ENCODE data around the gene ATP2B3. TPM values are rescaled to one million over a fixed set of nuclear protein-coding genes. Genes with fewer than 3 reads are reported as not detected.

ATP2B3 gene
- total and polyA plus RNA-seq, 11 donors, result 0.12 TPM; not detected in 10

- no peak overlapping the region for H3K27ac ChIP-seq
- H3K27me3 ChIP-seq, result peaks cover 0 to 19% (median 0%) of the 10 kb centered on the region in 9 donors
- DNase-seq, result no peak
- H3K4me3 ChIP-seq, result no peak overlapping the region
- WGBS, 4 donors, result 68 to 84% (median 78%) methylated on average over 9 of the region's 9 CpGs
- TF ChIP-seq, protein P1, sequence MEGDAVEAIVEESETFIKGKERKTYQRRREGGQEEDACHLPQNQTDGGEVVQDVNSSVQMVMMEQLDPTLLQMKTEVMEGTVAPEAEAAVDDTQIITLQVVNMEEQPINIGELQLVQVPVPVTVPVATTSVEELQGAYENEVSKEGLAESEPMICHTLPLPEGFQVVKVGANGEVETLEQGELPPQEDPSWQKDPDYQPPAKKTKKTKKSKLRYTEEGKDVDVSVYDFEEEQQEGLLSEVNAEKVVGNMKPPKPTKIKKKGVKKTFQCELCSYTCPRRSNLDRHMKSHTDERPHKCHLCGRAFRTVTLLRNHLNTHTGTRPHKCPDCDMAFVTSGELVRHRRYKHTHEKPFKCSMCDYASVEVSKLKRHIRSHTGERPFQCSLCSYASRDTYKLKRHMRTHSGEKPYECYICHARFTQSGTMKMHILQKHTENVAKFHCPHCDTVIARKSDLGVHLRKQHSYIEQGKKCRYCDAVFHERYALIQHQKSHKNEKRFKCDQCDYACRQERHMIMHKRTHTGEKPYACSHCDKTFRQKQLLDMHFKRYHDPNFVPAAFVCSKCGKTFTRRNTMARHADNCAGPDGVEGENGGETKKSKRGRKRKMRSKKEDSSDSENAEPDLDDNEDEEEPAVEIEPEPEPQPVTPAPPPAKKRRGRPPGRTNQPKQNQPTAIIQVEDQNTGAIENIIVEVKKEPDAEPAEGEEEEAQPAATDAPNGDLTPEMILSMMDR (IDR thresholded peaks at IDR 0.05), result no peak
- no peak for TF ChIP-seq POLR2A (IDR thresholded peaks at IDR 0.05)
- no peaks in the 10 kb centered on the region for H3K9me3 ChIP-seq
- no peaks in the 10 kb centered on the region for H3K4me1 ChIP-seq
- intact Hi-C loops (cut with DNase I), result no loop called here
- H3K36me3 ChIP-seq, result no peaks in the 10 kb centered on the region
- ATAC-seq, result no peak
Measured at GRCh38 chrX:153565996-153566580, 48.6 kb downstream of the ATP2B3 start.

GRCh38 chrX:153568451-153569011 lies 51.1 kb downstream of the ATP2B3 start:
- intact Hi-C loops (cut with DNase I), result no loop called here
- Histone ChIP-seq H3K4me3 (no peak overlapping the region), H3K9me3 (no peaks in the 10 kb centered on the region), H3K27me3 (peaks cover 0 to 22% (median 0%) of the 10 kb centered on the region in 9 donors), H3K36me3 (no peaks in the 10 kb centered on the region), H3K27ac (no peak overlapping the region), H3K4me1 (no peaks in the 10 kb centered on the region)
- 83 to 88% (median 85%) methylated on average over 19 to 21 of the region's 21 CpGs for WGBS, 4 donors
- ATAC-seq (no peak), DNase-seq (peak in 1 of 5 donors; percentile 12)
- TF ChIP-seq, protein P1 (IDR thresholded peaks at IDR 0.05), result no peak
- TF ChIP-seq POLR2A (IDR thresholded peaks at IDR 0.05), result no peak

- Histone ChIP-seq H3K27ac (no peak overlapping the region), H3K9me3 (no peaks in the 10 kb centered on the region), H3K4me3 (no peak overlapping the region), H3K36me3 (no peaks in the 10 kb centered on the region), H3K27me3 (peaks cover 0 to 21% (median 0%) of the 10 kb centered on the region in 9 donors), H3K4me1 (no peaks in the 10 kb centered on the region)
- intact Hi-C loops (cut with DNase I), result no loop called here
- ATAC-seq, result no peak
- TF ChIP-seq POLR2A (IDR thresholded peaks at IDR 0.05), result no peak
- TF ChIP-seq, protein P1 (IDR thresholded peaks at IDR 0.05), result no peak
- DNase-seq, result peak in 1 of 5 donors; percentile 4
- 89 to 94% (median 93%) methylated on average over 13 of the region's 13 CpGs for WGBS, 4 donors
Measured at GRCh38 chrX:153569475-153569874, 52.0 kb downstream of the ATP2B3 start.

DNA sequence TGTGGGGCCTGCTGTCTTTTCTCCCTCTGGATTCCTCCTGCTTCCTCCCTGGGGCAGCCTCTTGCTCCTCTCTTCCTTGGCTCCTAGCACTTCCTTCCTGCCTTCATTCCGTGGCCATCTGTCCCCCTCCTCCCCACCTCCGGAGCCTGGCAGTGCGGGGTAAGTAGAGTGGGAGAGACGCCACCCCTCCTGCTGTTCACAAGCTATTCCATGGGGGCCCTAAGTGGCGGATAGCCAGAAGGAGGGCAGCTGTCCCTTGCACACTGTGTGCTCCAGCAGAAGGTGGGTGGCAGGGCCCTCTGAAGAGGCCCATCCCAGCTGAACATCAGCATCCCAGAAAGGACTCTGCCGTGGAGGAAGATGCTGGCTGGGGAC lies 54.1 kb downstream of the ATP2B3 start:
- Histone ChIP-seq H3K9me3 (no peaks in the 10 kb centered on the region), H3K27ac (no peak overlapping the region), H3K4me1 (no peaks in the 10 kb centered on the region), H3K36me3 (no peaks in the 10 kb centered on the region), H3K27me3 (peaks cover 0 to 21% (median 0%) of the 10 kb centered on the region in 9 donors), H3K4me3 (no peak overlapping the region)
- intact Hi-C loops (cut with DNase I), result no loop called here
- TF ChIP-seq POLR2A (IDR thresholded peaks at IDR 0.05), result no peak
- TF ChIP-seq, protein P1 (IDR thresholded peaks at IDR 0.05), result no peak
- DNase-seq, result no peak
- WGBS, 4 donors, result 61 to 79% (median 73%) methylated on average over 6 of the region's 6 CpGs
- no peak for ATAC-seq

Measured in heart left ventricle (tissue), 16 donors.